Measurements from ENCODE around the gene FAM222A.

Gene FAM222A

DNA sequence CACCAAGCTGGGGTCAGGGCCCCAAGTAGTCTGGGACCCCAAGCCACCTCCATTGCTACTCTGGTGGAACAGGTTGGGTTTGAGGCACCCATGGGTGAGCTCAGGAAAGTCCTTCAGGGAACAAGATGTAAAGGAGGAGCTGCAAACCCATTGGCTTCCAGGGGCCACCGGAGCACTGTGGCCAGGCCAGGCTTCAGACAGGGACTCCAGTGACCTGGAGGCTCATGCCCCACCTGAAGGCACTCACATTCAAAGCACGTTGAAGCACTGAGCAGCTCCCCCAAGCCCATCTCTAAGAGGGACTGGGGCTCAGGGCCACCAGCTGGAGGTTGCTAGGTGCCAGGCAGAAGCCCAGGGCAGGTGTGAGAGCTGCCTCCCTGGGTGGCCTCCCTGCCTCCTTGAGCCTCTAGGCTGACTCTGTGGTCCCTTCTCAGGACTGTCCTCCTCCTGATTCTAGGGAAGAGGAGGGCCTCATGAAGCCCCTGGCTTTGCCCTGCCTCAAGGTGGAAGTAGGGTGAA, 49.1 kb downstream of the FAM222A start:
- DNase-seq (ENCODE audit: low read depth), result no peak
- TF ChIP-seq, protein P1, sequence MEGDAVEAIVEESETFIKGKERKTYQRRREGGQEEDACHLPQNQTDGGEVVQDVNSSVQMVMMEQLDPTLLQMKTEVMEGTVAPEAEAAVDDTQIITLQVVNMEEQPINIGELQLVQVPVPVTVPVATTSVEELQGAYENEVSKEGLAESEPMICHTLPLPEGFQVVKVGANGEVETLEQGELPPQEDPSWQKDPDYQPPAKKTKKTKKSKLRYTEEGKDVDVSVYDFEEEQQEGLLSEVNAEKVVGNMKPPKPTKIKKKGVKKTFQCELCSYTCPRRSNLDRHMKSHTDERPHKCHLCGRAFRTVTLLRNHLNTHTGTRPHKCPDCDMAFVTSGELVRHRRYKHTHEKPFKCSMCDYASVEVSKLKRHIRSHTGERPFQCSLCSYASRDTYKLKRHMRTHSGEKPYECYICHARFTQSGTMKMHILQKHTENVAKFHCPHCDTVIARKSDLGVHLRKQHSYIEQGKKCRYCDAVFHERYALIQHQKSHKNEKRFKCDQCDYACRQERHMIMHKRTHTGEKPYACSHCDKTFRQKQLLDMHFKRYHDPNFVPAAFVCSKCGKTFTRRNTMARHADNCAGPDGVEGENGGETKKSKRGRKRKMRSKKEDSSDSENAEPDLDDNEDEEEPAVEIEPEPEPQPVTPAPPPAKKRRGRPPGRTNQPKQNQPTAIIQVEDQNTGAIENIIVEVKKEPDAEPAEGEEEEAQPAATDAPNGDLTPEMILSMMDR (conservative IDR thresholded peaks at IDR 0.05; ENCODE audit: low read depth, low read length), result no peak
- no peak overlapping the region for H3K4me3 ChIP-seq (ENCODE audit: low read depth, low read length)

DNA sequence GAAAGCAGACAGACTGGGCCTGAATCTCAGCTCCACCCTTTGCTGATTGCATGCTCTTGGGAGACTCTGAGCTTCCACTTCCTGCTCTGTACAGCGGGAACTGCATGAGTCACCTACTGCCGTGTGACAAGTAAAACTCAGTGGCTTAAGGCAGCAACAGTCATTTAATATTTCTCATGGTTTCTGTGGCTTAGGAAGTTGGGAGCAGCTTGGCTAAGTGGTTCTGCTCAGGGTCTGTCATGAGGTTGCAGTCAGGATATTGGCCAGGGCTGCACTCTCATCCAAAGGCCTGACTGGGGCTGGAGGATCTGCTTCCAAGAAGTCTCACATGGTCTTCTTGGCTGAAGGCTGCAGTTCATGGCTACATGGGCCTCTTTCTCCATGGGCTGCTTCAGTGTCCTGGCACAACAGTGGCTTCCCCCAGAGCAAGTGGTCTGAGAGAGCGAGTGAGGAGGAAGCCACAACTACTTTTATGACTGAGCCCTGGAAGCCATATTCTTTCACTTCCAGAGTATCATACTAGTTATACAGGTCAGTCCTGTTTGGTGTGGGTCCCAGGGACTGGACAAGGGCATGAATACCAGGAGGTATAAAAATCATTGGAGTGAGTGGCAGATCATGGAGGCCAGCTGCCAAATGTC, 49.7 kb downstream of the FAM222A start:
- peak; percentile 37 for DNase-seq (ENCODE audit: low read depth)
- TF ChIP-seq, protein P1 (conservative IDR thresholded peaks at IDR 0.05; ENCODE audit: low read depth, low read length), result no peak
- H3K4me3 ChIP-seq (ENCODE audit: low read depth, low read length), result no peak overlapping the region

DNA sequence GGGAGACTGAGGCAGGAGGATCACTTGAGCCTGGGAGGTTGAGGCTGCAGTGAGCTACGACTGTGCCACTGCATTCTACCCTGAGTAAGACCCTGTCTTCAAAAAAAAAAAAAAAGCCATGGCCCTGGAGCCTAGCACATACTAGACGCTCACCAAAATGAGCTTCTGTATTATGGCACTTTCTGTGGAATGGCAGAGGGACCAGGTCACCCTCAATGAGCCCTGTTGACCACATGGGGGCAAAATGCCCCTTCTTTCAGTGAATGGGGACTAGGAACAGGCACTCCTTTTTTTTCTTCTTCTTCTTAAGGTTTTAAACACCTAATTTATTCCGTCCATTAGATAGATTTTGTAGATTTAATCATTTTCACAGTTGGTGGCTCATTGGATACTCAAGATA, 50.5 kb downstream of the FAM222A start:
- DNase-seq (ENCODE audit: low read depth), result no peak
- TF ChIP-seq, protein P1 (conservative IDR thresholded peaks at IDR 0.05; ENCODE audit: low read depth, low read length), result no peak
- no peak overlapping the region for H3K4me3 ChIP-seq (ENCODE audit: low read depth, low read length)

DNA sequence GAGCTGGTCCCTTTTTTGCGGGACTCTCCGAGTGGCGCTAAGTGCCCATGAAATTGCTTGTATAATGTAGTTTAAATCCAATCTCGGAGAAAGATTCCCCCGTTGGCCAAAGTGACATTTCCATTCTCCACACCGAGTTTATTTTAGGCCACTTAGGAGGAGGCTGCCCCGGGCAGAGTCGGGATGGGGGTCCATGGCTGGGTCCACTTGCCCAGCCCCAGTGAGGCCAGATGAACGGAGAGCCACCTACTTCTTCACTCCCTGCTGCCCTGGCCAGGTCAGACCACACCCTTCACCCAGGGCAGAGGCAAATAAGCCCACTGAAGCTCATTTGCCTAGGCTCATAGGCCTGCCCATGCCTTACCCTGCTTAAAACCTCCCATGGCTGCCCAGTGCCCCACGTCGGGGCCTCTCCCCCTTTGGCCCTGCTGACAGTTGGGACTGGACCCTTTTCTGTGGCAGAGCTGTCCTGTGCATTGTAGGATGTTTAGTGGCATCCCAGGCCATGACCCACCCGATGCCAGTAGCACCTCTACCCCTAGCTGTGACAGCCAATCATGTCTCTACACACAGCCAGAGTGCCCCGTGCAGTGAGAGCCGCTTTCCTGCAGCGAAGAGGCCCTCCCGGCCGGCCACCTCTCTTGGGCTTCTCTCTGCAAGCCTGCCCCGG, 51.3 kb downstream of the FAM222A start:
- TF ChIP-seq, protein P1 (conservative IDR thresholded peaks at IDR 0.05; ENCODE audit: low read depth, low read length), result no peak
- DNase-seq (ENCODE audit: low read depth), result no peak
- H3K4me3 ChIP-seq (ENCODE audit: low read depth, low read length), result no peak overlapping the region

DNA sequence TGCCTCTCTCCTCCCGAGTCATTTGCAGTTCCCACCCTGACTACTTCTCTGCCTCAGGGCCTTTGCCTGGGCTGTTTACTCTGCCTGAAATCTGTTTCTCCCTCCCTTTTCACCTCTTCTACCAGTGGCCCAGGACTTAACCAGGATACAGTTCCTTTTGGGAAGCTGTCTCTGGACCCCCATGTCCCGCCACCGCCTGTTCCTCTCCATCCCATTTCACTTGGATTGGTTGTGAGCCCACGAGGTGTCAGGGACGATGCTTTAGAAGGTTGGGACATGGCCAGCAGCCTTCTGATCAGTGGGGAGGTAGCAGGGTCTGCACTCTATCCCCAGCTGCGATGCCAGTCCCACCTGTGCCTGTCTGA, 51.8 kb downstream of the FAM222A start:
- DNase-seq (ENCODE audit: low read depth), result no peak
- H3K4me3 ChIP-seq (ENCODE audit: low read depth, low read length), result no peak overlapping the region
- TF ChIP-seq, protein P1 (conservative IDR thresholded peaks at IDR 0.05; ENCODE audit: low read depth, low read length), result no peak

DNA sequence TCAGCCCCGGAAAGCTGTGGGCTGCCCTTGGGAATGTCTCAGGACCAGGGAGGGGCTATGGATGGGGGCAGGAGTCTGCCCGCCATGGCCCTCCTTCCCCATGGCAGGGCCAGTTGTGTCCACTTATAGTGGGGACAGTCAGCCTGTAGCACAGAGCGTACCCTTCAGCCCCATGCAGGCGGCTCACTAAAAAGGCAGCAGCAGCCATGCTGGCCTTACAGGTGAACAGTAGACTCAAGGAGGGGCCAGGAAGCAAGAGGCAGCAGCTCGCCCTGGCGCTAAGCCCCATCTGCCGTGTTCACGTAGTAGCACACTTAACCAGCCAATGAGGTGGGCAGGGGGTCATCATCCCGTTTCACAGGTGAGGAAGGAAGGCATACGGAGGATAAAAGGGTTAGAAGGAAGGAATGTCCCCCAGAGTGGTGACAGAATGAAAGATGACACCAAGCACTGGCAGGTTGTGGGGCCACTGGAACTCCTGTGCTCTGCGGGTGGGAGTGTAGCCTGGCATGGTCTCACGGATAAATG, 52.7 kb downstream of the FAM222A start:
- TF ChIP-seq, protein P1 (conservative IDR thresholded peaks at IDR 0.05; ENCODE audit: low read depth, low read length), result no peak
- DNase-seq (ENCODE audit: low read depth), result no peak
- H3K4me3 ChIP-seq (ENCODE audit: low read depth, low read length), result no peak overlapping the region
